Measurements from ENCODE around the gene ATP11A. TPM values are rescaled to one million over a fixed set of nuclear protein-coding genes. Genes with fewer than 3 reads are reported as not detected.

Gene ATP11A
- total RNA-seq, 2 donors from 2014 or later = 10.9 to 89.3 TPM

DNA sequence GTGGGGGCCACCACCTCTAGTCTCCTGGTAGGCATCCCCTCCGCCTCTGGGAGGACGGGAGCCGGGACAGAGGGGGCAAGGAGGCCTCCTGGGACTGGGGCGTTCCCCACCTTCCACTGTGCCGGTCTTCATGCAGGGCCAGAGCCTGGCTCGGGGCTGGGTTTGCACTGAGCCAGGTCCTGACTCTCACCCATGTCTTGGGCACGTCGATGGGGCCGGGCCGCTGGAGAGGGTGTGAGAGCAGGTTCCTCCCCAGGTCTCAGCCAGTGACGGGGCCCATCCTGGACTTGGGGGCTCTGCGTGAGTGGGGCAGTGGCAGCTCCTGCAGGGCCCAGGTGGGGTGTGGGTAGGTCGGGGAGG, 26.6 kb downstream of the ATP11A start:
- H3K4me1 ChIP-seq (replicated peaks) = no peaks in the 10 kb centered on the region
- no peaks in the 10 kb centered on the region for H3K27me3 ChIP-seq (replicated peaks; ENCODE audit: insufficient read depth)
- H3K36me3 ChIP-seq = no peaks in the 10 kb centered on the region
- WGBS = 95% methylated on average over 13 of the region's 13 CpGs
- H3K27ac ChIP-seq = no peak overlapping the region
- H3K9me3 ChIP-seq = no peaks in the 10 kb centered on the region
- intact Hi-C loops (cut with DNase I) = no loop called here
- DNase-seq (ENCODE audit: low spot score) = no peak
- H3K4me3 ChIP-seq = no peak overlapping the region
- TF ChIP-seq, protein P1, sequence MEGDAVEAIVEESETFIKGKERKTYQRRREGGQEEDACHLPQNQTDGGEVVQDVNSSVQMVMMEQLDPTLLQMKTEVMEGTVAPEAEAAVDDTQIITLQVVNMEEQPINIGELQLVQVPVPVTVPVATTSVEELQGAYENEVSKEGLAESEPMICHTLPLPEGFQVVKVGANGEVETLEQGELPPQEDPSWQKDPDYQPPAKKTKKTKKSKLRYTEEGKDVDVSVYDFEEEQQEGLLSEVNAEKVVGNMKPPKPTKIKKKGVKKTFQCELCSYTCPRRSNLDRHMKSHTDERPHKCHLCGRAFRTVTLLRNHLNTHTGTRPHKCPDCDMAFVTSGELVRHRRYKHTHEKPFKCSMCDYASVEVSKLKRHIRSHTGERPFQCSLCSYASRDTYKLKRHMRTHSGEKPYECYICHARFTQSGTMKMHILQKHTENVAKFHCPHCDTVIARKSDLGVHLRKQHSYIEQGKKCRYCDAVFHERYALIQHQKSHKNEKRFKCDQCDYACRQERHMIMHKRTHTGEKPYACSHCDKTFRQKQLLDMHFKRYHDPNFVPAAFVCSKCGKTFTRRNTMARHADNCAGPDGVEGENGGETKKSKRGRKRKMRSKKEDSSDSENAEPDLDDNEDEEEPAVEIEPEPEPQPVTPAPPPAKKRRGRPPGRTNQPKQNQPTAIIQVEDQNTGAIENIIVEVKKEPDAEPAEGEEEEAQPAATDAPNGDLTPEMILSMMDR (IDR thresholded peaks at IDR 0.05) = no peak
- TF ChIP-seq POLR2A (IDR thresholded peaks at IDR 0.05) = no peak
- TF ChIP-seq POLR2AphosphoS5 (IDR thresholded peaks at IDR 0.05) = no peak

DNA sequence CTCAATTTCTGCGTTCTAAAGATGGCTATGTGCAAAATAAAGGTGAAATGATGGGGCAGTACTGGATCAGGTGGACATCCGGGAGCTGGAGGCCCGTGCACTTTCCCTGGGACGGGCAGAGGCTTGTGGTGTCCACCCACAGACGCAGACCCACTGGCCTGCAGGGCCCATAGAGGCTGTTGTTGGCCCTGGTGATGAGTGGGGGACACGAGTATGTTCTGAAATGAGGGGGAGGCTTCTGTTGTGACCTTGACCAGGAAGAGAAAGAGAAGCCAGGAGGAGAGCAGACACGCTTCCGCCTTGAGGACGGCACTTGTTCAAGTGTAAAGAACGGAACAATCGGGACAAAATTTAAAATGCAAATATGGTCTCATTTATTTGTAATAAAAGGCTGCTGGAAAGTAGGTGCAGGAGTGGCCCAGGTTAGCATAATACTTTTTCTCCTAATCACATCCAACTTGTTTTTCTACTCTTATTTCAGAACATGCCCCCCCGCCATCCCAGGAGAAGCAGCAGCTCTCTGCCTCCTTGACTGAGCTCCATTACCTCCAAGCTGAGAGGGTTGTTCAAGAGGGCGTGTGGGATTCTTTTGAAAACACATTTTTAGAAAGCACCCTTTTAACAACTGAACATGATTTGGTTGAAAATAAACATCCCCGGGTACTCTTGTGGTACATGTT, 27.1 kb downstream of the ATP11A start:
- intact Hi-C loops (cut with DNase I) = no loop called here
- H3K4me3 ChIP-seq = no peak overlapping the region
- H3K9me3 ChIP-seq = no peaks in the 10 kb centered on the region
- H3K36me3 ChIP-seq = no peaks in the 10 kb centered on the region
- DNase-seq (ENCODE audit: low spot score) = no peak
- WGBS = 81% methylated on average over 14 of the region's 14 CpGs
- H3K27me3 ChIP-seq (replicated peaks; ENCODE audit: insufficient read depth) = no peaks in the 10 kb centered on the region
- no peak overlapping the region for H3K27ac ChIP-seq
- no peak for TF ChIP-seq POLR2A (IDR thresholded peaks at IDR 0.05)
- TF ChIP-seq, protein P1 (IDR thresholded peaks at IDR 0.05) = no peak
- no peak for TF ChIP-seq POLR2AphosphoS5 (IDR thresholded peaks at IDR 0.05)
- no peaks in the 10 kb centered on the region for H3K4me1 ChIP-seq (replicated peaks)

DNA sequence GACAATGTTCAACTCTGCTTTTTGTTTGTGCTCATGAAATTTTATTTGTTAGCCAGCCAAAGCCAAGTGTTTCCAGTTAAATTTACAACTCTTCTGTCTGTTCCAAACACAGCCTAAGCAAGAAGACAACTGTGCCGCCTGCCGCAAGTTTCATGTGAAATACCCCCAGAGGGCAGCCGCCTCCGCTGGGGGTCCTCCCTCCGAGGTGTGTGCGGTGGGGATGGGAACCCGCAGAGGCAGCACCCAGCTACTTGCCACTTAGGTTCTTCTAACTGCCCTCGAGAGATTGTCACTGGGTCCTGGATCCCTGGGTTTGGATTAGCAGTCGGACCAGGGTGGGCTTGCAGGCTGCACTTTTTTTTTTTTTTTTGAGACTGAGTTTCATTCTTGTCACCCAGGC, 28.5 kb downstream of the ATP11A start:
- intact Hi-C loops (cut with DNase I) = no loop called here
- DNase-seq (ENCODE audit: low spot score) = no peak
- WGBS = 53% methylated on average over 9 of the region's 9 CpGs
- no peaks in the 10 kb centered on the region for H3K4me1 ChIP-seq (replicated peaks)
- no peak for TF ChIP-seq POLR2A (IDR thresholded peaks at IDR 0.05)
- TF ChIP-seq, protein P1 (IDR thresholded peaks at IDR 0.05) = no peak
- TF ChIP-seq POLR2AphosphoS5 (IDR thresholded peaks at IDR 0.05) = no peak
- H3K9me3 ChIP-seq = no peaks in the 10 kb centered on the region
- no peak overlapping the region for H3K27ac ChIP-seq
- H3K36me3 ChIP-seq = no peaks in the 10 kb centered on the region
- H3K27me3 ChIP-seq (replicated peaks; ENCODE audit: insufficient read depth) = no peaks in the 10 kb centered on the region
- no peak overlapping the region for H3K4me3 ChIP-seq

DNA sequence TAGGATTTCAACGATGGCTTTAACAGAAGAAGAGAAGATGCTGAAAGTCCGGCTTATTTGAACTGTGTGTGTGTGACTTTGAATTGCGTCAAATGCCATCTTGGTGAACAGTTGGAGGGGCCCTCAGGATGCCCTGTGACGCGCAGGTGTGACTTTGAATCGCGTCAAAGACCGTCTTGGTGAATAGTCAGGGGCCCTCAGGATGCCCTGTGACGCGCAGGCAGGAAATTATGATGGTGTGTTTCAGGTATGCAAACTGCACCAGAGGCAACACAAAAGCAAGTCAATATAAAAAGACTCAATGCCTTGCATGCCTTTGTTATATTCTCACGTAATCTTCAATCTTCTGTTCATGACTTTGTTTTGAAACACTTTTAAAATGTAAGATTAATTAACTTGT, 29.2 kb downstream of the ATP11A start:
- WGBS = 85% methylated on average over 11 of the region's 11 CpGs
- no peaks in the 10 kb centered on the region for H3K4me1 ChIP-seq (replicated peaks)

DNA sequence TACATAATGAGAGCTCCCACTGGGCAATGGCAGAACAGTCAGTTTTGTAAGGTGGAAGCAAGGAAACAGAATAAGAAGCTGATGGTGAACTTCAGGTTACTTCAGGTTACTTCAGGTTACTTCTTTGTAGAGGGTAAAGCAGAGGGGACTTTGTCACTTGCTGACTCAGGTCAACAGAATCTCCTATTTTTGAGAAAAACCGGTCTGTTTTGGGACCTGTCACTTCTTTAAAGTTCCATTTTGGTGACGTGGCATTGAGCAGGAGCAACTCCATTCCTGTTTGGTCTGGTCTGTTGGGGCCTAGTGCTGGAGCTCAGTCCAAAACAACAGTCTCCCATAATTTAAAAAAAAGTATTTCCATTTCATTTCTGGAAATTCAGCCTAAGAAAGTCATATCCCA, 29.7 kb downstream of the ATP11A start:
- intact Hi-C loops (cut with DNase I) = no loop called here
- TF ChIP-seq POLR2AphosphoS5 (IDR thresholded peaks at IDR 0.05) (no peak), POLR2A (IDR thresholded peaks at IDR 0.05) (no peak)
- TF ChIP-seq, protein P1 (IDR thresholded peaks at IDR 0.05) = no peak
- Histone ChIP-seq H3K36me3 (no peaks in the 10 kb centered on the region), H3K4me1 (replicated peaks) (no peaks in the 10 kb centered on the region), H3K9me3 (no peaks in the 10 kb centered on the region), H3K4me3 (no peak overlapping the region), H3K27me3 (replicated peaks; ENCODE audit: insufficient read depth) (no peaks in the 10 kb centered on the region), H3K27ac (no peak overlapping the region)
- no peak for DNase-seq (ENCODE audit: low spot score)
- WGBS = 80% methylated on average over 2 of the region's 2 CpGs

More for the DNA sequence above, 29.2 kb downstream of the ATP11A start:
- DNase-seq (ENCODE audit: low spot score) = no peak
- Histone ChIP-seq H3K9me3 (no peaks in the 10 kb centered on the region), H3K4me3 (no peak overlapping the region), H3K36me3 (no peaks in the 10 kb centered on the region), H3K27me3 (replicated peaks; ENCODE audit: insufficient read depth) (no peaks in the 10 kb centered on the region), H3K27ac (no peak overlapping the region)
- intact Hi-C loops (cut with DNase I) = no loop called here
- TF ChIP-seq POLR2AphosphoS5 (IDR thresholded peaks at IDR 0.05) = no peak
